SW 1271 (cell line): Measurements from ENCODE around the gene ZNF747.
A peak's percentile ranks its signal among the peaks of the same experiment; 100 is the strongest.
"Not testable (repeated sequence)": the region's sequence is repeated elsewhere in the genome, so short reads cannot be mapped to it uniquely, and the experiment has no call there.

Source experiments
- DNase-seq, 2 experiments: peaks; one replicate each; lab custom pipeline; 2025; lab: John Stamatoyannopoulos, UW

The ZNF747 gene

DNA sequence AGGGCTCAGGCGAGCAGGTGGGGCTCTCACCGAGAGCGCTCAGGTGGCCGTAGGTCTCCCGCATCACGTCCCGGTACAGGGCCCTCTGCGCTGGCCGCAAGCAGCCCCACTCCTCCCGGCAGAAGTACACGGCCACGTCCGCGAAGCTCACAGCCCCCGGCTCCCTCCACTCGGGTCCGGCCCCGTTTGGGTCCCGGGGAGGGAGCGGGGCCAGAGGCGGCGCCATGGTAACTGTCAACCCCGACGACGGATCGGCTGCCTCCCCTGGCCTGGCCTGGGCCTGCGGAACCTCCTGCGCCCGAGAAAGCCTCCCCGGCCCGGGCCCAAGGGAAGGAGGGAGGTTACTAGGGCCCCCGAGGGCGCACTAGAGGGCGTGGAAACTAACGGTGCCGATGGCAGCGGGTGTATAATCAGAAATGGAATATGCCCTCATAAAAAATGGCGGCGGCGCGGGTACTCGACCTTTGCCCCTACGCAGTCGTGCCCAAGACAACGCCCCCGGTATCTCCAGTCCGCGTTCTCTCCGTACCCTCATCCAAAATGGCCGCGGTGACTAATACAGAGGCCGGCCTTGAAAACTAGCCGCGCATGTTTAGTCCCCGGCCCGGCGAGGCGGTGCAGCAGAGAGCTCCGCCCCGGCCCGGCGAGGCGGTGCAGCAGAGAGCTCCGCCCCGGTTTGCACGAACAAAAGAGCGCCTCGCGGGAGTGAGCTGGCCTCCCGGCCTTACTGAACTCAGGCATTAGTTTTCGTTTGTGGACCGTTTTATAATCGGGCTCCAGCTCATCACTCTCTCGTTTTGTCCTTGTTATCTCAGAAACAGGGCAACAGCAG is 23.5 kb upstream of the ZNF747 start, which contains the start of gene ZNF764:
TSS of gene ZNF764 (minus strand) at position 418 of the 832 bp plus-strand sequence. CDS start at position 226, 192 bp downstream.
- DNase-seq = peak; percentile 96 to 97

GRCh38 chr16:30557707-30557956 is 23.0 kb upstream of the ZNF747 start:
- no peak for DNase-seq

GRCh38 chr16:30556125-30556473 is 21.4 kb upstream of the ZNF747 start:
- no peak for DNase-seq

GRCh38 chr16:30555315-30556124 is 20.9 kb upstream of the ZNF747 start:
- DNase-seq = no peak

GRCh38 chr16:30554557-30555314 is 20.1 kb upstream of the ZNF747 start:
- no peak for DNase-seq

- DNase-seq = no peak
Observed at GRCh38 chr16:30553393-30553899, 18.8 kb upstream of the ZNF747 start.

DNA sequence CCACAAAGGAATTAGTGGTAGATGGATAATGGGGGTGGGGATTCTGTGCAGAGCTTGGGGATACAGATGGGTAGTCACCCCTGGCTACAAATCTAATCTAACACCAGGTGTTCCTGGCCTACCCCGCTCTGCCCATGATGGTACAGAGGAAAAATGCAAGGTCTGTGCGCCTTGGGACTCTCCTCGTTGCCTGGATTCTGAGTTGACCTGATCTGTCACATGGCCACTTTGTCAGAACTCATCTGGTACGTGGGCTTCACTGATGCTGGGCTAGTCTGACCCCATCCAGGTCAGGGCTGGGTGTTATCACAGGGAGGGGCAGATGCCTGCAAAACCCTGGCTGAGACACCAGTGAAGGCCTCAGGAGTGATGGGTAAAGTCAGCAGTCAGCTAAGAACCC is 18.3 kb upstream of the ZNF747 start:
- DNase-seq = no peak

DNA sequence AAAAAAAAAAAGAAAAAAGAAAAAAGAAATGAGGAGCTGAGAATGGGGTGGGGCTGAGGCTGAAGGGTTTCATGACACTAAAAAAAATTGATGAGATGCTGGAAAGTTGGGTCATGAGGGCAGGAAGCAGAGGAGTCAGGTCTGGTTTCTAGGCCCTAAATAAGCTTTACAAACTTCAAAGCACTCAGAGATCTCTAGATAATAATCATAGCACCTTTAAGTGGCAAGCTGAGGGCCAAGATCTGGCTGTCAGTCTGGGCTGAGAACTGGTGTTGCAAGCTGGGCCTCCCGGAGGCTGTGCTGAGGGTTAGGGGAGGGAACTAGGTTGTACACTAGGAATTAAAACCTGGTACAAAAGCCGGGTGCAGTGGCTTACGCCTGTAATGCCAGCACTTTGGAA is 17.1 kb upstream of the ZNF747 start:
- DNase-seq = no peak

GRCh38 chr16:30548416-30549253 is 14.0 kb upstream of the ZNF747 start:
- no peak for DNase-seq

DNA sequence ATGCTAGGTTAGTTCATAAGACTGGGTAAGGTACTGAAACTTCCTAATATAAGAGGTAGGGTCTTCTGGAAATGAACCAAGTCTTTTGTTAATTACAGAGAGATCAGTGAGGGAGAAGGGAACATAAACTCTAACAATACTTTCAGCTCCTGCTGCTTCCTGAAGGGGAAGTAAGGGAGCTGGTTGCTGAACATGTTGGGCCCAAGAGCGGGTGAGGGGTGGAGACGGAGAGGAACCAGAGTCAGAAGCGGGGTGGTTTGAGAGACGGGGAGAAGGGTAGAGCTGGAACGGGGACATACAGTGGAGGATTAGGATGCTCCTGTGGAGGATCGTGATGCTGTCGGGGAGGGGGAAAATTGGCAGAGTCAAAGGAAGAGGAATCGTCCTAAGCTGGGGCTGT is 11.5 kb upstream of the ZNF747 start:
- no peak for DNase-seq

- DNase-seq = no peak
Observed at GRCh38 chr16:30543067-30543466, 8.4 kb upstream of the ZNF747 start.

- DNase-seq = no peak
Observed at GRCh38 chr16:30541502-30542329, 7.1 kb upstream of the ZNF747 start.

DNA sequence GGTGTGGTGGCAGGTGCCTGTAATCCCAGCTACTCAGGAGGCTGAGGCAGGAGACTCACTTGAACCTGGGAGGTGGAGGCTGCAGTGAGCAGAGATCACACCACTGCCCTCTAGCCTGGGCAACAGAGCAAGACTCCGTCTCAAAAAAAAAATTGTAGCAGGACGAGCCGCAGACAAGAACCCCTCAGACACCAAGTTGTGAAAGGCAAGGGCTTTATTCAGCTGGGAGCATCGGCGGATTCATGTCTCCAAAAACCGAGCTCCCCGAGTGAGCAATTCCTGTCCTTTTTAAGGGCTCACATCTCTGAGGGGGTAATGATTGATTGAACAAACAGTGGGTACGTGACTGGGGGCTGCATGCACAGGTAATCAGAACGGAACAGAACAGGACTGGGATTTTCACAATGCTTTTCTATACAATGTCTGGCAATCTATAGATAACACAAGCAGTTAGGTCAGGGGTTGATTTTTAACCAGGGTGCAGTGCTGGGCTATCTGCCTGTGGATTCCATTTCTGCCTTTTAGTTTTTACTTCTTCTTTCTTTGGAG is 6.3 kb upstream of the ZNF747 start:
- DNase-seq = not testable (repeated sequence)

DNA sequence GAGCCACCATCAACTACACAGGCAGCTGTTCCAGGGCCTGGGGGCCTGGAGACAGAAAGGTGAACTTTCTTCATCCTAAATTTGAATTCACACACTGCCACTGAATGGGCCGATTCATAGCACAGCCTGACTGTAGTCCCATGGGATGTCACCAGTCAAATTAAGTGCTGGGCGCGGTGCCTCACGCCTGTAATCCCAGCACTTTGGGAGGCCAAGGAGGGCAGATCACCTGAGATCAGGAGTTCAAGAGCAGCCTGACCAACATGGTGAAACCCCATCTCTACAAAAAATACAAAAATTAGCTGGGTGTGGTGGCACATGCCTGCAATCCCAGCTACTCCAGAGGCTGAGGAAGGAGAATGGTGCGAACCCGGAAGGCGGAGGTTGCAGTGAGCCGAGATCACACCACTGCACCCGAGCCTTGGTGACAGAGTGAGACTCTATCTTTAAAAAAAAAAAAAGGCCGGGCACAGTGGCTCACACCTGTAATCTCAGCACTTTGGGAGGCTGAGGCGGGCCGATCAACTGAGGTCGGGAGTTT is 5.4 kb upstream of the ZNF747 start:
- not testable (repeated sequence) for DNase-seq

GRCh38 chr16:30539000-30539964 is 4.6 kb upstream of the ZNF747 start:
- no peak for DNase-seq

- DNase-seq = not testable (repeated sequence)
Observed at GRCh38 chr16:30536391-30537024, 1.9 kb upstream of the ZNF747 start.

GRCh38 chr16:30535777-30536190 is 1.1 kb upstream of the ZNF747 start:
- peak; percentile 56 to 73 for DNase-seq

DNA sequence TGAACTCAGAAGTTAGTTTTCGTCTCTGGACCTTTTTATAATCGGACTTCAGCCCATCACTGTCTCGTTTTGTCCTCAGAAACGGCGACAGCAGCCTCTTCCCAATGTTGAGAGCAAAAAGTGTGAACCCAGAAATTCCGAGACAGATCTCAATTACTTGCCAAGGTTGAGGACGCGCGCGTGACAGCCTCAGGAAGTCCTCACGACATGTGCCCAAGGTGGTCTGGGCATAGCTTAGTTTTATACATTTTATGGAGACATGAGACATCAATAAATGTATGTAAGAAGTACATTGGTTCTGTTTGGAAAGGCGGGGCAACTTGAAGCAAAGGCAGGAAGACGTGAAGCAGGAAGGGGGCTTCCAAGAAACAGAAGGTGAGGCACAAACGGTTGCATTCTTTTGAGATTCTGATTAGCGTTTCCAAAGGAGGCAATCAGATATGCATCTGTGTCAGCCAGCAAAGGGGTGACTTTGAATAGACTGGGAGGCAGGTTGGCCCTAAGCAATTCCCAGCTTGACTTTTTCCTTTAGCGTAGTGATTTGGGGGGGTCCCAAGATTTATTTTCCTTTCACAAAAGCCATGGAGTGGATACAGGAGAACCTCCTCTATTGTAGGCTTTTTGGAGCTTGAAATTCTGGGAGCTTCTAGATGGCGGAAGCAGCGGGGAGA is 583 bp upstream of the ZNF747 start:
- DNase-seq = no peak
